CD4-positive, alpha-beta T cell treated with Interleukin-1 beta for 1 hour (primary cell): ENCODE measurements around the gene KIAA0930.

Experiments used
- DNase-seq, 2 donors: peaks; one replicate each; pipeline ENCODE4 v3.0.0-alpha.2; 2020 to 2022

Gene KIAA0930

GRCh38 chr22:45216133-45217003 is 24.3 kb downstream of the KIAA0930 start:
- no peak for DNase-seq

- DNase-seq = peak in 1 of 2 donors; percentile 22
Observed at GRCh38 chr22:45212992-45213751, 27.5 kb downstream of the KIAA0930 start.

GRCh38 chr22:45212306-45212709 is 28.4 kb downstream of the KIAA0930 start:
- no peak for DNase-seq

- no peak for DNase-seq
Observed at GRCh38 chr22:45211848-45212247, 28.8 kb downstream of the KIAA0930 start.

DNA sequence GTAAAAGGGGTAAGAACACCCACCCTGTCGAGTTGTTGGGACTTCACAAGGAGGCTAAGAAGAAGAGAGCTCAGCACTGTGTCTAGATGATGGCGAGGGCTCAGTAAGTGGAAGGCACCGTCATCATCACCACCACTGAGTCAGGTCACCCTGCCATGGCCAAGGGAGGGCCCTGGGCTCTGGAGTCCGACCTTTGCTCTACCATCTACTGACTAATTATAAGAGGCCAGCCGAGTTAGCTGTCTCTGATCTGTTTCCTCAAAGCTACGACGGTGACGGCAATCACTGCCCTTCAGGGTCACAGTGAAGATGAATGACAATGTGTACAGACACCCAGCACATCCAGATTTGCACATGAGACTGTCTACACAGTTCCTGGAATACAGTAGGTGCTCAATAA is 29.3 kb downstream of the KIAA0930 start:
- DNase-seq = no peak

- DNase-seq = no peak
Observed at GRCh38 chr22:45210991-45211390, 29.7 kb downstream of the KIAA0930 start.

- no peak for DNase-seq
Observed at GRCh38 chr22:45210577-45210976, 30.1 kb downstream of the KIAA0930 start.

DNA sequence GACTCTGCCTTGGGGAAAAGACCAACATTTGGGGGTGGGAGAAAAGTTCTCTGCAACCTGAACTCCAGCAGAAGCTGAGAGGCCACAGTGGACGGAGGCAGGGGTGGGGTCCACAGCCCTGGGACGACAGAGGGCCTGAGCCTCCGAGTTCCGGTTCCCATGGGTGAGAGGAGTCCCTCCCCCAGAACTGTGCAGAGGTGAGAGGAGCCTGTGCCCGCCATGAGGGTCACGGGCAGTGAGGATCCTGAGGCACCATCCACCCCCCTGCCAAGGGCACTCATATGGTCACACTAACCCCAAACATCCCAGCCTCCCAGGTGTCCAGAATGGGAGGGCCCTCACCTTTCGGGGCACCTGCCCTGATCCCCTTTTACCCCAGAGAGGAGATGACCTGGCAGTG is 30.5 kb downstream of the KIAA0930 start:
- DNase-seq = no peak

DNA sequence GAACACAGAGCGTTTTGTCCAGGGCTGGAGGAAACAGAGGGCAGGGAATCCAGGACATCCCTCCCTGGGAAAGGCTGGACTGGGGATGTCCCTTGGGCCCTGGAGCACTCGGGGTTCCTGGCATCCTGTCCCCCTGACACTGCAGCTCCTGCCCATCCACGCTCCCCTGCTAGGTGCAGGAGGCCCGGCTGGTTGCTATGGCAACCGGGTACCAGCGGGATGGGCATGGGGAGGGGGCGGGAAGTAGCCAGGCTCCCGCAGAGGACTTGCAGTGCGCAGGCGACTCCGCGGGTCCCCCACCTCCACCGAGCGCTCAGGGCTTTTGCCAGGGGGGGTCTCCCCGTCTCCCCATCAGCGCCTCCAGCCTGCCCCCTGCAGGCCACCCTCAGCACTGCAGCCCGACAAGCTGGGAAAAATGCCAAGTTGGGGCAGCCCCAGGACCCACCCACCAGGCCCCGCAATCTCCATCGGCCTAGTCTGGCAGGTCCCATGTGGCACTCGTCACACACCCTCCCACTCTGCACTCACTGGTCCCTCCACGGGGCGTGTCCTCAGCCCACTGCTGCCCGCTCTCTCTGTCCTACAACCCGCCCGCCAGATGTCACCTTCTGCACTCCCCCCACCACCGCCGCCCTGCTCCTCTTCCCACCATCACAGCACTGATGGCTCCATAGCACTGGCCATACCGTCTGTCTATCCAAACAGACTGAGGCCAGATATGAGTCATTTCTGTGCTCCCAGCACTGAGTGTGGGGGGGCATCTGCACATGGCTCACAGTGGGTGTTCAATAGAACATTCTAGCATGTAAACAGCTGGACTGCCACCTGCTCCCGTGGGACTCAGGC is 31.5 kb downstream of the KIAA0930 start:
- DNase-seq = peak in 1 of 2 donors; percentile 34

GRCh38 chr22:45208696-45208992 is 32.0 kb downstream of the KIAA0930 start:
- DNase-seq = no peak

GRCh38 chr22:45207981-45208664 is 32.6 kb downstream of the KIAA0930 start:
- DNase-seq = no peak

GRCh38 chr22:45207533-45207932 is 33.2 kb downstream of the KIAA0930 start:
- no peak for DNase-seq

- DNase-seq = no peak
Observed at GRCh38 chr22:45206233-45206632, 34.5 kb downstream of the KIAA0930 start.

GRCh38 chr22:45205276-45205925 is 35.3 kb downstream of the KIAA0930 start:
- DNase-seq = no peak

DNA sequence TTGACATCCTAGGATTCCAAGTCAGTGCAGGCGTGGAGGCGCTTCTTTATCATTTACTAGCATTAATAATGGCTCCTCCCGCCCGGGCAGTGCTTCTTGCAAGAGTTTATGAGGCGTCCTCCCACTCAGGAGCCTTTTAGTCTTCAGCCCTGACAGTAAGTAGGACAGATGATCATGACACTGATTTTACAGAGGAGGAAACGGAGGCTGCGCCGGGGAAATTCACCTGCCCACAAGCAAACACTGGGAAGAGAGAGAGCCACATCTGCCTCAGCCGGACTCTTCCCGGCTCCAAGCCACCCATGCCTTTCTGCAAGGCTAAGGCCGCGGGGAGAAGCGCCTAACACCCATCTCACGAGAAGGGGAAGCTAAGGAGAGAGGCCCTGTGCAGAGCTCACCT is 35.9 kb downstream of the KIAA0930 start:
- no peak for DNase-seq

DNA sequence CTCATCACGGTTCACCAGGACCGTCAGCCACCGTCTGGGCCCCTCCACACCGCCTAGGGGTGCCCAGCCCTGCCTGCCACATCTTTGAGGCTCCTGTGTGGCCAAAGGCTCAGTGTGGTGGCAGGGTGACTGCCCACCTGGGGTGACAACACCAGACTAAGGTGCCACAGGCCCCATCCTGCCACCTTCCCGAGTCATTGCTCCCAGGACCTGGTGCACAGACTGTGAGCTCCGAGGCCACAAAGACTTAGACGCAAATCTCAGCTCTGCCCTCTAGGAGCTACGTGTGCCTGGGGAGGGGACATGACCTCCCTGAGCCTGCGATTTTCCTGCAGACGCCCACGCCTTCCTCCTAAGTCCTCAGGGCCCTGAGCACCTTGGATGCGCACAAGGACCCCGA is 36.5 kb downstream of the KIAA0930 start:
- DNase-seq = no peak

DNA sequence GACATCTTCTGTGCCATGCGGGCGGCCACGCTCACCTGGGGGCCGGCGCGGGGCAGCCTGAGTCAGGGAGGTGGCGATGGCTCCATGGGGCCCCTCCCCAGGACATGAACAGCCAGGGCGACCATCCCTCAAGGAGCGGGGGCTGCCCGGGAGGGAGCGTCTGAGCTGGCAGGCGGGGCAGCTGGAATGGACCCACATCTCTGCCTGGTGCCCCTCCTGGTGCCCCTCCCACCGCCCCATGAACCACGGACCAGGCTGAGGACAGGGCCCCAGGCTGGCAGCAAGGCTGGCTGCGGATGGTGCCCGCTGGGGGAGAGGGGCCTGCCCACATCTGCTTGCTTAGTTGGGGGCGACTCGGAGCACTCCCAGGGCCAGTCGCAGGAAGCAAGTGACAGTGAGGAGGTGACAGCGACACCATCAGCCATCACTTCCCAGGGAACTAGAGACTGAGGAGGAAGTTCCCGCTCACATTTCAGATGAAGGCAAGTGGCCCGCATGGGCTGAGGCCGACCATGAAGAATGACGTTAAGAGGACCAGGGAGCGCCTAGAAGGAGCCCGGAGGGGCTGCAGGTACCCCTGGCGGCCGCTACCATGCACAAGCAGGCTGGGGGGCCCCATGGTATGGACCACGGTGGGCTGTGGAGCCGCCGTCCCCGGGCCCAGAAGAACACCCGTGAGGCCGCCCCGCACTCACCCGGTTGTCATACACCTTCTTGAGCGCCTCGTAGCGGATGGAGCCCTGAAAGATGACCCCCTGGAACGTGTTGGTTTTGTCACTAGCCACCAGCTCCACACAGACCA is 37.3 kb downstream of the KIAA0930 start:
- DNase-seq = no peak

DNA sequence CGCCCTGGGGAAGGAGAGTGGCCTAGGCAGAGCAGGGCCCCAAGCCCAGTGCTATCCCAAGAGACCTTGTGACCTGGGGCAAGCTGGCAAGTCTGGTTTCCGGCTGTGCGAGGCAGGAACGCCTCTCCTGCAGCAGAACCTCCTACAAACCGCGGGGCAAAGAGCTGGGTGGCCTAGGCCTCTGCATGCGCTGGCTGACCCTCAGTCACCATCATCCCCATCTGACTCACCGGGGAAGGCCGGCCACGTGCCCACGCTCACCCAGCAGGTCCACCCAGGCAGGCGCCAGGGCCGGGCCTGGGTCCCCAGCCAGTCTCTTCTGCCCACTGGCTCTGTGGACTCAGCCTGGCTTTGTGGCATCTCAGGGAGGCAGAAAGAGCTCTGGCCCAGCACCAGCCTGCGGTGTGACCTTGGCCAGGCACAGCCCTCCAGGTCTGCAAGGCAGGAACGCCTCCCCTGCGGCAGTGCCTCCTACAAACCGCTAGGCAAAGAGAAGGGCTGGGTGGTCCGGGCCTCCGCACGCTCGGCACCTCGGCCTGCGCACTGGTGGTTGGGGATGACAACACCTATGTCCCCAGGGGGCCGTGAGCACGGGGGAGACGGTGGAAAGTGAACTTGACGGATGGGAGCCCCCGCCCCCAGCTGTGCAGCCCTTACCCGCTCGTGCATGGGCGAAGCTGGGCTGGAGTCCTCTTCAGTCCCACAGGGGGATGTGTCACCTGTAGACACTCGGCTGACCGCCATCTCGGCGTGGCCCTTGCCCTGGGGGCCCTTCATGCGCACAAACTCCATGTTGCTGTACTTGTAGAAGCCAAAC is 38.2 kb downstream of the KIAA0930 start:
- no peak for DNase-seq

- no peak for DNase-seq
Observed at GRCh38 chr22:45201678-45202332, 38.9 kb downstream of the KIAA0930 start.
